ENCODE results near the gene TYR.
"Not testable (repeated sequence)": the region's sequence is repeated elsewhere in the genome, so short reads cannot be mapped to it uniquely, and the experiment has no call there.

The TYR gene

GRCh38 chr11:89177691-89178231 lies at the start of gene TYR:
TSS of gene TYR (plus strand) at chr11:89177875. CDS start at chr11:89177954, 79 bp downstream.
- no peak for DNase-seq

DNA sequence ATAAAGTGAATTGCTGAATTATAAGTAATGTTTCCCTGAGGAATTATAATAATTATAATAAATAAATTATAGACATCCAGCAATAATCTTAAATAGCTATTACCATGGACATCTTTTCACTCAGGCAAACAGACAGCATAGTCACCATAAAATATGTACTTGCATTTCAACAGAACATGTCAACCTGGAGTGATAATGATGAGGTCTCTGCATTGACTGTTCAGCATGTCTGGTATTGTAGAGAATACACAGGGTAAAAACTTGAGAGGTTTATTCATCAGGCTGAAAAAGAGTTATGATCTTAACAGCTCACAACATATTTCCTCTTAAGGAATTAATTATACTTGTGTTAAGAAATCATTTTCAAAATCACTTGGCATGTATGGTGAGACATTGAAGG lies 41.1 kb upstream of the TYR start:
- no peak for DNase-seq

- DNase-seq: no peak
Measured at GRCh38 chr11:89147229-89147628, 30.4 kb upstream of the TYR start.

DNA sequence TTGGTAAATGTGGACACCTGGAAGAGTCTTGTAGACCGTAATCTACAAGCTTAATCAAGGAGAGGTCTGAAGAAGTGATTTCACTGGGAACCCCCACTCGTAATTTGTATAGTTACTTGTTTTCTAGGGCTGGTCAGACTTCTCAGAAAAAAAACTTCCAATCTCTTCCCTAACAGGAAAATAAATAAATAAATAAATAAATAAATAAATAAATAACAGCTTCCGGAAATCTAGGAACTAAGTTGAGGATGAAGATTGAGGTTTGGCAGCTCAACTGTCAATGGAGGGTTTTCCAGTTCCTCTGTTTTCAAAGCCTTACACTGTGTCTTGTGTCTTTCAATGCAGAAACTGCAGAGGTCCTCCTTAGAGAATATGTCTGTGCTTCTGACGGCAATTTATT lies 17.7 kb upstream of the TYR start:
- no peak for DNase-seq

DNA sequence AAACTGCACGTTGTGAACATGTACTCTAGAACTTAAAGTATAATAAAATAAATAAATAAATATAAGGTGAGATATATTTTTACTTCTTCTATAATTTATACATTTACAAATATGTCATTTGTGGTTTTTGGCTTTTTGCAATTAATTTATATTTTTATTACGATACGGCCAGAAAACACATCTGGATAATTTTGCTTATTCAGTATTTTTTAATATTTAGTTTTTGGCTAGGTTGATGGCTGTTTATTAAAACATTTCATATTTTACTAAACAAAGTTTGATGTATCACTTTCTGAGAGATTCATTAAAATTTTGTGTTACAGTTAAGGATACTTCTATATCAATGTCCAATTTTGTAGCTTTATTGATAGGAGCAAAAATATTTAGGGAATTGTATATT lies 15.7 kb upstream of the TYR start:
- DNase-seq: no peak

GRCh38 chr11:89163686-89164085 lies 14.0 kb upstream of the TYR start:
- DNase-seq: no peak

- no peak for DNase-seq
Measured at GRCh38 chr11:89168396-89168795, 9.3 kb upstream of the TYR start.

GRCh38 chr11:89175796-89176195 lies 1.9 kb upstream of the TYR start:
- no peak for DNase-seq

- DNase-seq: no peak
Measured at GRCh38 chr11:89176938-89177337, 737 bp upstream of the TYR start.

- no peak for DNase-seq
Measured at GRCh38 chr11:89181111-89181510, 3.4 kb downstream of the TYR start.

DNA sequence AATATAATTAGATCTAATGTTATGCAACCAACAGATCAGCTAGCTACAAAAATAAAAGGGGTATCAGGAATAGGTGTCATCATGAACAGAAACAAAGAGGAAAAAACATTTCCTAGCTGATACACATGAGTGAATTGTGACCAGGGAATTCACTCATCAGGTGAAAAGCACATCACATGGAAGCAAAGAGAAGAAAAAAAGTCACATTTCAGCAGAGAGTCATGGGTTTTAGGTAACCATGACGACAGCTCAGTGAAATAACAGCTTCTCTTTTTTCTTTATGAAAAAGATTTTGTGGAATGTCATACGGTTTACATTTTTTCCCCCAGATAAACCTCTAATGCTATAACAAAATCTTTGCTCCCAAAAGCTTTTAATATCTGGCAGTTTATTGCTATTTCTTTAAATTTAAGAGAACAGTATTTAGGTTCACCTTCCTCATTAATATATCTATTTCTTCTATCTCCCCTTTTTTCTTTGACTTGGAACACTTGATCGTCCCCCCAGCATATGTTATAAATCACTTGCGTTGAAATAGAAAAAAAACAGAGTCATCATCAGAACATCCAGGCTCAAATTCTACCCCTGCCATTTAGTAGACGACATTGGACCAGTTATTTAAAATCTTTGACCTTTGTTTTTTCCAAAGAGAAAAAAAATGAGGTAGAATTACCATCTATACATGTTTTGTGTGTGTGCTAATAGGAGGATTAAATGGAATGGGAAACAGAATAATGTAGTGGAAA lies 5.3 kb downstream of the TYR start:
- no peak for DNase-seq

GRCh38 chr11:89184021-89184420 lies 6.3 kb downstream of the TYR start:
- no peak for DNase-seq

- no peak for DNase-seq
Measured at GRCh38 chr11:89189776-89190175, 12.1 kb downstream of the TYR start.

- DNase-seq: no peak
Measured at GRCh38 chr11:89201138-89201537, 23.5 kb downstream of the TYR start.

DNA sequence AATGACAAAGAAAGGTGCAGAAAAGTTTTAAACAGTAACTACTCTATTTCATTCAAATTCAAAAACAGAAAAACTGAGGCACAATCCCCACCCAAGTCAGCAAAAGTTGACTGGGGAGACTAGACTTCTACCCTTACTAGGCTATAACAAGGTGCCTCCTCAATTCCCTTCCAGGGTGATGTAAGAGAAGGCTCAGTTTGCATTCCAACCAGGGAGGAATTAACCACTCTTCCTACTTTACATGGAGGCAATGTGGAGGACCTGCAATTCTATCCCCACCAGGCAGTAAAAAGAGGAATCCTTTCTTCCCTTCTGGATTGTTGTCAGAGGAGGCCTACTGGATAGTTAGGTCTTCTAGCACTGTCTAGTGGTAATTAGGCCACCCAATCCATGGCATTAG lies 26.1 kb downstream of the TYR start:
- no peak for DNase-seq

- no peak for DNase-seq
Measured at GRCh38 chr11:89205378-89205777, 27.7 kb downstream of the TYR start.

DNA sequence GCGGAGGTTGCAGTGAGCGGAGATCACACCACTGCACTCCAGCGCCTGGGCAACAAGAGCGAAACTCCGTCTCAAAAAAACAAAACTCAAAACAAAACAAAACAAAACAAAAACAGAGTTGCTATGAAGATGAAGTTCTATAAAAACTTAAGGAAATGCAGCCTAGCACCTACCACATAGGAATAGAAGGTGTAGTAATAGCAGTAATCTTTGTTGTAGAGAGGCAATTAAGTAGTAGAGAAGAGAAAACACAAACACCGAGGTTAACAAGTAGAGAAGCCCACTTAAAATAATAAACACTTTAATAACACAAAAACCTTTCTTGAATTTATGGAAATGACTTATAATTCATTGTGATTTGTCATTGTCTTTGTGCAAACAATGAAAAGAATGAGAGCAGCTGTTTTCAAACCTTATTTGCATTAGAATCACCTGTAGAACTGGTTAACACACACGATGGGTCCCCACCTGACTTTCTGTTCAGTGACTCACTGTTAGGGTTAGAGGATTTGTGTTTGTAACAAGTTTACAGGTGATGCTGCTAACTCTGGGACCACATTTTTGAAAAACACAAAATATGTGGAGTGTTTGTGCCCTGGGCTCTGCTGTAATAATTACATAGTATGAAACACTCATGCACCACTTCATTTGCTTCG lies 43.1 kb downstream of the TYR start:
- DNase-seq: no peak

DNA sequence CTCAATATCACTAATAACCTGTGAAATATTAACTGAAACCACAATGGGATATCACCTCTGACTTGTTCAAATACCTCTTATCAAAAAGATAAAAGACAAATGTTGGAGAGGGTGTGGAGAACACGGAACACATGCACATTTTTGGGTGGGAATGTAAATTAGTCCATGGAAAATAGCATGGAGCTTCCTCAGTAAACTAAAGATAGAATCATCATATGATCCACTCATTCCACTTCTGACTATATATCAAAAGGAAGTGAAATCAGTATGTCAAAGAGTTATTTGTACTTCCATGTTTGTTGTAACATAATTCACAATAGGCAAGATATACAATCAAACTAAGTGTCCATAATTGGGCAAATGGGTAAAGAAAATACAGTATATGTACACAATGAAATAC lies 57.4 kb downstream of the TYR start:
- DNase-seq: no peak

DNA sequence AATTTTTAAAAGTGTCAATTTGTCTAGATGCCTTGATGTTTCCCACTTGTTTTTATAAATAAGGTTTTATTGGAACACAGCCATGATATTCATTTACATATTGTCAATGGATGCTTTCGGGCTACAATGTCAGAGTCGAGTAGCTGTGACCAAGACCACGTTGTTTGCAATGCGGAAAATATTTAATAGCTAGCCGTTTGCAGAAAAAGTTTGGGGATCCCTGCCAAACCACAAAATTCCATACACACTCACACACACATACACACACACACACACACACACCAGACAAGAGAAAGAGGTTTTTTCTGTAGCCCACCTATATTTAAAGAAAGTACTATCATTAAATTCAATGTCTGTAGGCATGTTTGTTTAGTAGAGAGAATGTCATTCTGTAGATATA lies 58.3 kb downstream of the TYR start:
- no peak for DNase-seq

DNA sequence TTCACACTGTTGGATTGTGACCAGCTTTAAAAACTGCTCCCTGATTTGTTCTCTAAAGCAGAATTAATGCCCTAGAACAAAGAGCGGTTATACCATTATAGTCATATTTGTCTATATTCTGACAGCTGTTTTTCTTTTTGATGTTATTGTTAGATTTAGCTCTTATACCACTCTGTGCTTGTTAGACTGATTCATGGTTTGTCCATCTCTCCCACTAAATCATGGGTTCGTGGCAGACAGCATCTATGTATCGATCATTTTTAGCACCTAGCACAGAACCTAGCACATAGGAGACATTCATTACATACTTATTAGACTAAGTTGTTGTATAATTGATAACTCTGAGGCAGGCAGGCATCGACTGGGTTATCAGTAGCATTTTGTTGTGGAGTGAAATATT lies 69.3 kb downstream of the TYR start:
- not testable (repeated sequence) for DNase-seq

GRCh38 chr11:89249196-89249595 lies 71.5 kb downstream of the TYR start:
- DNase-seq: no peak

DNA sequence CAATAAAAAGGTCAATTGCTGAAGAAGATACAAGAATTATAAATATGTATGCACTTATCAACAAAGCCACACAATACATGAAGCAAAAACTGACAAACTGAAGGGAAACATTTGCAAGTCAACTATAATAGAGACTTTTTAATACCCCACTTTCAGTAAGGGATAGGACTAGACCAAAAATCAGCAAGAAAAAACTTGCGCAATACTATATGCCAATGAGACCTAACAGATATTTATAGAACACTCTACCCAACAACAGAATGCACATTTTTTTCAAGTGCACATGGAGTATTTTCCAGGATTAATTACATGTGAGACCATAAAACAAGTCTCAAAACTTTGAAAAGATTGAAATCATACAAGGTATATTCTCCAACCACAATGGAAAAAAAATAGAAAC lies 83.8 kb downstream of the TYR start:
- DNase-seq: not testable (repeated sequence)

GRCh38 chr11:89267660-89268302 lies 90.1 kb downstream of the TYR start:
- DNase-seq: no peak

GRCh38 chr11:89272540-89273088 lies 94.9 kb downstream of the TYR start:
- DNase-seq: not testable (repeated sequence)

Data from activated effector memory CD4-positive, alpha-beta T cell treated with anti-CD3 and anti-CD28 coated beads, Interleukin-2, amount 50 U/mL, for 16 hours (primary cell).